K562 (cell line): ENCODE data around the gene SLC18A3. TPM values are rescaled to one million over a fixed set of nuclear protein-coding genes. Genes with fewer than 3 reads are reported as not detected.

Experiments
- ATAC-seq: fragments of 200-7000 bp; cut with Tn5 transposase; 3 replicates; pipeline ENCODE4 v1.9.1; 2020; ENCODE audit warnings: moderate library complexity
- BruUV-seq: library from RNA; stranded (reverse); fragments of 400-500 nt; replicated peaks from 2 replicates; lab custom pipeline; 2021; lab: Mats Ljungman, UMichigan
- CTCF ChIA-PET: fragments of 300-600 bp; formaldehyde crosslinking; extraction: SDS; loops from one replicate; lab custom pipeline; 2021; ENCODE audit warnings: low intra/inter-chr PET ratio; lab: Yijun Ruan, JAX
- POLR2A ChIA-PET: fragments of 300-600, 350-650 bp; sonication (Branson Sonifier 250); formaldehyde crosslinking; extraction: SDS; loops from one replicate; lab custom pipeline; 2021; ENCODE audit warnings: antibody characterized with exemption, inconsistent platforms; lab: Yijun Ruan, JAX
- DNase-seq, 4 experiments: peaks; one replicate each; pipeline versions ENCODE4 v3.0.0 to v3.0.0-alpha.2; 2011 to 2018; ENCODE audit warnings: low spot score in 3 of 4, mixed read lengths in 3 of 4; ENCODE audit errors: extremely low read depth in 1 of 4
- FAIRE-seq: peaks from 2 replicates; lab custom pipeline; 2011; peaks lifted over from hg19 to GRCh38; lab: Jason Lieb, UNC
- H2AFZ ChIP-seq: 2 replicates; pipeline ENCODE4 v1.6.0; 2011; ENCODE audit warnings: low read depth, low read length, control low read depth, inconsistent platforms
- H3K27ac ChIP-seq: fragments of 200-600 bp; 3 replicates; pipeline ENCODE4 v1.8.0; 2011; ENCODE audit warnings: low read depth, mild to moderate bottlenecking, control low read depth, inconsistent platforms, low read length, moderate library complexity, mixed read lengths; ENCODE audit errors: extremely low read depth
- H3K27me3 ChIP-seq, 2 experiments: fragments of 300-600 bp in 1 of 2; 2 replicates in 1 of 2; 3 replicates in 1 of 2; pipeline versions ENCODE4 v1.6.0 to v1.8.0; 2011; ENCODE audit warnings: inconsistent platforms in 2 of 2, low read length in 2 of 2, mild to moderate bottlenecking in 1 of 2, mixed read lengths in 1 of 2, moderate library complexity in 1 of 2; ENCODE audit not compliant: control insufficient read depth in 2 of 2, insufficient read depth in 2 of 2
- H3K36me3 ChIP-seq: fragments of 300-600 bp; 3 replicates; pipeline ENCODE4 v1.8.0; 2011; ENCODE audit warnings: mild to moderate bottlenecking, low read length, inconsistent platforms; ENCODE audit not compliant: control insufficient read depth, insufficient read depth
- H3K4me1 ChIP-seq, 2 experiments: fragments of 200-600 bp in 1 of 2; replicated peaks in 1 of 2; 2 replicates in 1 of 2; 3 replicates in 1 of 2; pipeline versions ENCODE4 v1.5.1 to v1.8.0; 2011; ENCODE audit warnings: inconsistent platforms in 2 of 2, low read length in 2 of 2, mild to moderate bottlenecking in 1 of 2, mixed read lengths in 1 of 2, moderate library complexity in 1 of 2; ENCODE audit not compliant: control insufficient read depth in 2 of 2, insufficient read depth in 2 of 2
- H3K4me2 ChIP-seq: 2 replicates; pipeline ENCODE4 v1.6.1; 2011; ENCODE audit warnings: low read length, control low read depth, inconsistent platforms, mixed read lengths; ENCODE audit not compliant: insufficient read depth
- H3K4me3 ChIP-seq: fragments of 200-600 bp; sonication (generic), shearing (Covaris generic); 2 replicates; pipeline ENCODE4 v1.5.1; 2016; ENCODE audit warnings: control low read depth, inconsistent platforms
- H3K79me2 ChIP-seq: fragments of 200-600 bp; 3 replicates; pipeline ENCODE4 v1.8.0; 2011; ENCODE audit warnings: low read length, inconsistent platforms; ENCODE audit not compliant: control insufficient read depth, insufficient read depth
- H3K9ac ChIP-seq, 2 experiments: 2 replicates each; pipeline versions ENCODE4 v1.6.0 to v1.6.1; 2011; ENCODE audit warnings: low read depth in 2 of 2, low read length in 2 of 2, control low read depth in 1 of 2, inconsistent platforms in 1 of 2, mild to moderate bottlenecking in 1 of 2, mixed read lengths in 1 of 2; ENCODE audit not compliant: insufficient read depth in 1 of 2
- H3K9me1 ChIP-seq: one replicate; pipeline ENCODE4 v1.6.0; 2011; ENCODE audit warnings: inconsistent platforms, mild to moderate bottlenecking, low read length, moderate library complexity; ENCODE audit not compliant: control insufficient read depth, insufficient read depth
- H3K9me3 ChIP-seq: replicated peaks from 2 replicates; pipeline ENCODE4 v1.5.1; 2011; ENCODE audit warnings: low read depth, low read length, inconsistent platforms; ENCODE audit not compliant: control insufficient read depth, insufficient read depth
- H4K20me1 ChIP-seq: replicated peaks from 2 replicates; pipeline ENCODE4 v1.6.1; 2011; ENCODE audit warnings: low read length, inconsistent platforms, mixed read lengths; ENCODE audit not compliant: control insufficient read depth, insufficient read depth
- ATF6 ChIP-seq: sonication (generic); formaldehyde crosslinking; IDR thresholded peaks from 2 replicates; pipeline ENCODE4 v1.4.0; 2020; ENCODE audit warnings: mild to moderate bottlenecking, missing genetic modification reagents
- CSDE1 ChIP-seq, 2 experiments: fragments of 450-650 bp; IDR thresholded peaks; 2 replicates each; pipeline ENCODE4 v1.6.1; 2016; ENCODE audit warnings: mild to moderate bottlenecking in 1 of 2
- ILF3 ChIP-seq: fragments of 450-650 bp; IDR thresholded peaks from 2 replicates; pipeline ENCODE4 v1.6.1; 2018; ENCODE audit warnings: antibody characterized with exemption, mild to moderate bottlenecking, moderate library complexity, borderline replicate concordance
- MAFG ChIP-seq: fragments of 450-650 bp; conservative IDR thresholded peaks from 2 replicates; pipeline ENCODE4 v1.6.1; 2016; ENCODE audit warnings: missing genetic modification characterization, missing compliant biosample characterization
- NCOA2 ChIP-seq, 2 experiments: fragments of 450-650 bp; IDR thresholded peaks; 2 replicates each; pipeline ENCODE4 v1.6.1; 2018; ENCODE audit warnings: mild to moderate bottlenecking in 2 of 2, moderate library complexity in 1 of 2; ENCODE audit not compliant: partially characterized antibody in 2 of 2
- NEUROD1 ChIP-seq: fragments of 150-350 bp; IDR thresholded peaks from 2 replicates; pipeline ENCODE4 v1.6.1; 2014; ENCODE audit warnings: borderline replicate concordance, low read length, low read depth; ENCODE audit not compliant: partially characterized antibody
- PHB2 ChIP-seq: fragments of 450-650 bp; IDR thresholded peaks from 2 replicates; pipeline ENCODE4 v1.6.1; 2017; ENCODE audit warnings: low read depth
- PHF8 ChIP-seq: fragments of 200-600 bp; sonication (generic); IDR thresholded peaks from 2 replicates; pipeline ENCODE4 v1.6.1; 2012; ENCODE audit warnings: mixed run types, mild to moderate bottlenecking, inconsistent platforms, low read length, moderate library complexity, borderline replicate concordance
- SPI1 ChIP-seq: IDR thresholded peaks from 2 replicates; pipeline ENCODE4 v1.6.1; 2011; ENCODE audit warnings: low read depth, low read length, control low read depth, borderline replicate concordance
- TCF3 ChIP-seq: sonication (generic); formaldehyde crosslinking; IDR thresholded peaks from 2 replicates; pipeline ENCODE4 v1.4.0; 2020; ENCODE audit warnings: mild to moderate bottlenecking, missing genetic modification reagents
- TEAD1 ChIP-seq, 2 experiments: fragments of 450-650 bp in 1 of 2; sonication (generic) in 1 of 2; formaldehyde crosslinking; IDR thresholded peaks; 2 replicates each; pipeline versions ENCODE4 v1.4.0 to v1.8.0; 2020 to 2022; ENCODE audit warnings: mild to moderate bottlenecking in 2 of 2, missing genetic modification reagents in 1 of 2
- ZBTB8A ChIP-seq: fragments of 450-650 bp; IDR thresholded peaks from 2 replicates; pipeline ENCODE4 v1.6.1; 2018; ENCODE audit warnings: mild to moderate bottlenecking, moderate library complexity; ENCODE audit not compliant: partially characterized antibody
- ZKSCAN3 ChIP-seq: fragments of 250-450 bp; sonication (Bioruptor Pico); IDR thresholded peaks from 2 replicates; pipeline ENCODE4 v1.4.0; 2020
- ZNF174 ChIP-seq: fragments of 250-450 bp; sonication (Bioruptor Pico); IDR thresholded peaks from 2 replicates; pipeline ENCODE4 v1.4.0; 2020; ENCODE audit warnings: mild to moderate bottlenecking
- ZNF395 ChIP-seq: fragments of 200-800 bp; sonication (Bioruptor generic); IDR thresholded peaks from 2 replicates; pipeline ENCODE4 v1.6.1; 2017; ENCODE audit warnings: missing genetic modification characterization, missing compliant biosample characterization
- ZNF696 ChIP-seq: fragments of 250-450 bp; sonication (Bioruptor Pico); conservative IDR thresholded peaks from 2 replicates; pipeline ENCODE4 v1.4.0; 2020; ENCODE audit warnings: mild to moderate bottlenecking, moderate library complexity
- WGBS: fragments of 100-300 bp; shearing (Covaris generic); methylation state at CpG from one replicate; pipeline ENCODE4 v1.1.6; 2016; ENCODE audit warnings: low coverage, mixed read lengths; ENCODE audit not compliant: insufficient coverage; ENCODE audit errors: missing lambda C conversion rate; 5-methylcytosine and 5-hydroxymethylcytosine counted together
- in situ Hi-C: fragments of 300-500 bp; cut with MboI; formaldehyde crosslinking; loops from 4 replicates; pipeline ENCODE4 v1.15.0; 2018; ENCODE audit warnings: inconsistent platforms, mixed read lengths
- intact Hi-C: fragments of 100-400 bp; cut with micrococcal nuclease; formaldehyde crosslinking; loops from 2 replicates; pipeline ENCODE4 v1.14.2; 2022
- polyA plus RNA-seq, 8 experiments: library from polyadenylated mRNA; depleted of rRNA in 4 of 8; stranded (reverse) in 5 of 8; unstranded in 3 of 8; fragments of >200 nt; fragmentation: Nextera tagmentation in 2 of 8; fragmentation: Illumina TruSeq in 1 of 8; extraction: Ambion mirVana in 2 of 8; extraction: Trizol in 1 of 8; gene quantifications; 2 replicates each; pipeline versions ENCODE4 v1.2.1 to v1.2.3, GENCODE V29; 2011 to 2014; ENCODE audit warnings: inconsistent platforms in 1 of 8, missing spikeins in 1 of 8
- total RNA-seq, 7 experiments: library from RNA; depleted of rRNA in 6 of 7; stranded (reverse); fragments of >200 nt in 6 of 7; fragmentation: Illumina TruSeq in 2 of 7; extraction: Trizol in 2 of 7; gene quantifications; 2 replicates each; pipeline versions ENCODE4 v1.2.1 to v1.2.3, GENCODE V29; 2011 to 2021; ENCODE audit warnings: low replicate concordance in 1 of 7
- TF ChIP-seq, protein P1 (sequence below): sonication (generic); formaldehyde crosslinking; IDR thresholded peaks from 2 replicates; pipeline ENCODE4 v1.8.0; 2022; ENCODE audit warnings: mild to moderate bottlenecking, missing genetic modification reagents

SLC18A3 gene
- total and polyA plus RNA-seq, 9 of the 15 experiments (the other 6 are each of a cell fraction or from before 2014, with no cell fraction given): not detected

- H4K20me1 ChIP-seq: peaks cover 21% of the 10 kb centered on the region
- no peak overlapping the region for H3K27ac ChIP-seq
- POLR2A ChIA-PET: no interaction called here
- H3K36me3 ChIP-seq: no peaks in the 10 kb centered on the region
- H3K79me2 ChIP-seq: no peaks in the 10 kb centered on the region
- peaks cover 29 to 62% of the 10 kb centered on the region in 2 experiments; a peak in 4 of 5 replicates for H3K27me3 ChIP-seq
- H3K4me1 ChIP-seq: peaks cover 0 to 7% of the 10 kb centered on the region in 2 experiments; a peak in 1 of 5 replicates
- FAIRE-seq (no peak), DNase-seq (no peak), ATAC-seq (no peak)
- BruUV-seq: no TSS peak
- in situ Hi-C loops: no loop called here
- H2AFZ ChIP-seq: no peak overlapping the region
- no peak overlapping the region for H3K4me2 ChIP-seq
- H3K4me3 ChIP-seq: no peak overlapping the region
- H3K9me1 ChIP-seq: no peaks in the 10 kb centered on the region
- intact Hi-C loops: no loop called here
- CTCF ChIA-PET: no interaction called here
- 1% methylated on average over 4 of the region's 4 CpGs for WGBS
- no peaks in the 10 kb centered on the region for H3K9me3 ChIP-seq
- TF ChIP-seq ZNF395: no peak
- no peak for TF ChIP-seq MAFG (tag)
- no peak for TF ChIP-seq PHB2
- no peak for TF ChIP-seq ZBTB8A
- TF ChIP-seq TCF3: no peak
- TF ChIP-seq TEAD1 (CRISPR knock-in tag; IDR thresholded peaks at IDR 0.05): no peak
- TF ChIP-seq ZNF696: no peak
- no peak for TF ChIP-seq SPI1
- no peak for TF ChIP-seq NEUROD1
- TF ChIP-seq ATF6 (CRISPR knock-in tag): no peak
- TF ChIP-seq, protein P1, sequence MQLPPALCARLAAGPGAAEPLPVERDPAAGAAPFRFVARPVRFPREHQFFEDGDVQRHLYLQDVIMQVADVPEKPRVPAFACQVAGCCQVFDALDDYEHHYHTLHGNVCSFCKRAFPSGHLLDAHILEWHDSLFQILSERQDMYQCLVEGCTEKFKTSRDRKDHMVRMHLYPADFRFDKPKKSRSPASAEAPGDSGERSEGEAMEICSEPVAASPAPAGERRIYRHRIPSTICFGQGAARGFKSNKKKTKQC (CRISPR knock-in tag): no peak
- no peak for TF ChIP-seq CSDE1 (IDR thresholded peaks at IDR 0.05)
- TF ChIP-seq NCOA2 (IDR thresholded peaks at IDR 0.05; ENCODE audit: partially characterized antibody in 2 of 2): no peak
- no peak for TF ChIP-seq PHF8
- TF ChIP-seq ZKSCAN3 (CRISPR knock-in tag): no peak
- TF ChIP-seq ZNF174 (CRISPR knock-in tag): no peak
- no peak for TF ChIP-seq ILF3
- no peak overlapping the region for H3K9ac ChIP-seq
Observed at GRCh38 chr10:49647554-49647953, 37.4 kb downstream of the SLC18A3 start.
